HG03575 (cell line): ENCODE measurements around the gene ZFP36.
A peak's percentile ranks its signal among the peaks of the same experiment; 100 is the strongest.

ENCODE experiments used
- ATAC-seq: cut with Tn5 transposase; IDR thresholded peaks from one replicate; pipeline ENCODE4 v1.9.1; 2021; ENCODE audit not compliant: unreplicated experiment, insufficient number of reproducible peaks, low FRiP score; ENCODE audit errors: extremely low read depth

The ZFP36 gene

GRCh38 chr19:39403331-39404312, 3.0 kb upstream of the ZFP36 start:
- no peak for ATAC-seq

GRCh38 chr19:39405261-39405957, 1.2 kb upstream of the ZFP36 start:
- no peak for ATAC-seq

- no peak for ATAC-seq
Observed at GRCh38 chr19:39405958-39406655, 540 bp upstream of the ZFP36 start.

- ATAC-seq: no peak
Observed at GRCh38 chr19:39407410-39407659, 688 bp downstream of the ZFP36 start.

GRCh38 chr19:39407660-39408391, 1.2 kb downstream of the ZFP36 start:
- no peak for ATAC-seq

GRCh38 chr19:39408392-39409207, 2.0 kb downstream of the ZFP36 start:
- no peak for ATAC-seq

GRCh38 chr19:39409208-39410016, 2.8 kb downstream of the ZFP36 start:
- no peak for ATAC-seq

GRCh38 chr19:39410017-39410830, 3.6 kb downstream of the ZFP36 start:
- ATAC-seq: no peak

GRCh38 chr19:39410831-39411080, 4.1 kb downstream of the ZFP36 start:
- ATAC-seq: no peak

- ATAC-seq: no peak
Observed at GRCh38 chr19:39411081-39411831, 4.6 kb downstream of the ZFP36 start.

- peak; percentile 28 for ATAC-seq
Observed at GRCh38 chr19:39411832-39412099, 5.1 kb downstream of the ZFP36 start.

GRCh38 chr19:39412100-39412866, 5.6 kb downstream of the ZFP36 start, which contains the start of gene PLEKHG2:
Gene PLEKHG2, plus strand, starts transcription at chr19:39412669. Its CDS starts 1,418 bp downstream, at chr19:39414087.
- peak; percentile 29 for ATAC-seq

- ATAC-seq: no peak
Observed at GRCh38 chr19:39412867-39413271, 6.2 kb downstream of the ZFP36 start.

- no peak for ATAC-seq
Observed at GRCh38 chr19:39413272-39413910, 6.7 kb downstream of the ZFP36 start.

GRCh38 chr19:39413911-39414608, 7.4 kb downstream of the ZFP36 start:
- ATAC-seq: no peak
